Dermis blood vessel endothelial cell (primary cell): ENCODE measurements around the gene BCL2. TPM values are rescaled to one million over a fixed set of nuclear protein-coding genes. Genes with fewer than 3 reads are reported as not detected.

Source experiments
- DNase-seq: peaks from one replicate; pipeline ENCODE4 v3.0.0; 2010
- total RNA-seq: library from RNA; depleted of rRNA; stranded (reverse); fragments of >200 nt; gene quantifications from 2 replicates; pipeline ENCODE4 v1.2.3, GENCODE V29; 2014

The BCL2 gene
- total RNA-seq, 1 donor from 2014 or later, result 1.4 TPM

DNA sequence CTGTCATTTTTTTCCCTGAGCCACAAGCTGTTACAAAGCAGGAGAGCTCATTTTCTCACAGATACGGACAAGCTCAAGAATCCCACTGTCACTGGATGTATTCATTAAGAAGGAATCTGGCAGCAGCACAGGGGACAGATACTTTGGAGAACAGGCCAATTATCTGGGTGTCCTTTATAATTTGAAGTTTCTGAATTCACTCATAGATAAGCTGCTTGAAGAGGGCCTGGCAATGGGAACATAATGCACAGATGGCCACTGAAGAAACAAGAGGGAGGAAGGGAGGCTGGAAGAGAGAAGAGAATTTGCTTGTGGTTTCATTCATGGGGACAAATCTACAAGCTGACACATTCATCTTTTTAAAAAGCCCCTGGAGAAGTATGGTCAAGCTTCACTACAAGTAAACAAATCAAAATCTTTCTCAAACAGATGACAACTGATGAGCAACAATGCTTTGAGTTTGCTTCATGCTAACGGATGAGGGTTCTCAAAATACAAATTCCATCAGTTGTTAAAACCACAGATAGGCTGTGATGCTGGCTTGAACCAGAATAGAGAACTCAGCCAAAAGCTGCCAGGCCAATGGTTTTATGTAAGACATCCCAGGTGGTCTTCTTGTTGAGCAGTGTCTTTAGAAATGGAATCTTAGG is 11.9 kb downstream of the BCL2 start:
- no peak for DNase-seq

DNA sequence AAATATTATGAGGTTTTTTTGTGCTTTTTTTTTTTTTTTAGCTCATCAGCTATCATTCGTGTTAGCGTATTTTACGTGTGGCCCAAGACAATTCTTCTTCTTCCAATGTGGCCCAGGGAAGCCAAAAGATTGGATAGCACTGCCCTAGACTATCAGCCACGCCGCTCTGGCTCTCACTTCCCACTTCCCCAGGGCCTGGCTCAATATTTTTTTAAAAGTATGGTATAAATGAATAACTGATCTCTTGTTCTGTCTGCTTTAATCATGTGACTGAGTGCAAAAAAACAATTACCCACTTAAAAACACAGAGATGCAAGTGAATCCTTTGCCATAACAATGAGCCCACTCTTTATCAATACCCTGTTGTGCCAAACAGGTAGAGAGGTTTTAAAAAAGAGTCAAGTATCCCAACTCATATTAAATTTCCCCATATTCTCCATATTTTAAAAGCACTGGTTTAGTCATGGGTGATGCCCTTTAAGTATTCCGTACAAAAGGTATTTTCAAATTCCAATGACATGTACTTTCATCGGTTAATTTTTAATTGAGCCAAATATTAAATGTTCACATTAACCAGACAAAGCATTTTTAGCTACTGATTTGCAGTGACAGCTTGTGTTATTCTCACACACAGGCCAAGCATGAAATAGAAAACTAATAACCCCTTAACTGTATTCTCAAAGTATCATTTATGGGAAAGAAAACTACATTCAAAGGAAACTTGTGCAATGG is 12.6 kb downstream of the BCL2 start:
- DNase-seq, result no peak

DNA sequence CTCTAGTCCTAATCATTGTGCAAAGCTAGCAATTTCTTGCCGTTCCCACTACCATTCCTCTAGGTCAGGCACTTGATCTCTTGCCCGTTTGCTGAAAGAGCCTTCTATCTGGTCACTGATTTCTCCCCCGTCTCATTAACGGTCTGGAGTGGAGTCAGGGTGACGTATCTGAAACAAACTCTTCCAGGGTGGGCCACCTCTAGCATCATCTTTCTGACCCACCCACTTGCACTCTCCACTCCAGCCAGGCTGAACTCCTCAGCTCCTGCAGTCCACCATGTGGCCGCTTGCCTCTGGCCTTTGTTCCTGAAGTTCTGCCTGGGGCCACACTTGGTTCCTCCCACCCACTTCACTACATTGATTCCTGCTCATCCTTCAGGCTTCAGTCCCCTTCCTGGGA is 13.3 kb downstream of the BCL2 start:
- no peak for DNase-seq

DNA sequence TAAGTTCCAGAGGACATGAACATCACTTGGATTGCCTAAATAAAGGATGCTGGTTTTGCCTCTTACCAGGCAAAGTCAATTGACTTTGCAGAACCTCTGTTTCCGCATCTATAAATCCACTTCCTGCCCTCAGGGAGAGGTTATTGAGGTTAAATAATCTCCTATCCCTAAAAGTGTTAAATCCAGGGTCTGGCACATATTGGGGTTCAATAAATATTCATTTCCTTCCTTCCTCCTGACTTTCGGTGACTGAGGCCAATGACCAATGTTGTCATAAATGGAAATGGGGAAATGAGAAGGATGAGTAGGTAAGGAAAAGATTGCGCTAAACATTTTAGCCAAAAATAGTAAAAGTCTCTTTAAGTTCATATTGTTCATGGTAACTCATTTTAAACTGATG is 16.0 kb downstream of the BCL2 start:
- DNase-seq, result no peak

DNA sequence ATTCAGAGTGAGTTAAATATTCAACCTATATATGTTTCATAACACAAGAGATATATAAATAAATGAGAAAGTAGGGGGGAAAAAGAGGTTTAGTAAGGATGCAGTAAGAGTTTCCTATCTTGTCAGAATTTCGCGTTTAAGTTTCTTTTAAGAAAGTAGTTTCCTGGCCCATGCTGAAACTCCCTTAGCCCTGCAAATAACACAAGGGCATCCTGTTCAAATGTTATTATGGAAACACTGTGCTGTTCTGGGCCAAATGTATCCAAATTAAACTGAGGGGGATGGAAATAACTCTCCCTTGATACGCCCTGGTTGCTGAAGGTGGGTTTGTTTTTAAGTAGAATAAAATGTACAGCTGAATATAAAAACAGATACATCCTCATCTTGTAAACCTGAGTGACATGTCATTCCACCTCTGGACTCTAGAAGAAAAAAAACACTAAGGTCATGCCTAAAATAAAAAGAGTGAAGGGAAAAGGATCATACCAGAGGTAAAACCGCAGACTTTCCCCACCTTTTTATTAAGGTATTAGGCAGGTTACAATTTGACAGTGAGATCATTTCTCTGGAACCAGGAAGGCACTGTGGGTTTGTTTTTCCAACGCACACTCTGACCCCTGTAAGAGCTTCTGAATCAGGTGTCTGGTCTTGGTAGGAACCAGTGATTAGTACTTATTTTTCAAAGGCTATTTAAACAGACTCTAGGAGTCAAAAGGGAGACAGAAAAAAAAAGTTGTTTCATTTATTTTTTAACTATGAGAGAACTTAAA is 16.7 kb downstream of the BCL2 start:
- no peak for DNase-seq

DNA sequence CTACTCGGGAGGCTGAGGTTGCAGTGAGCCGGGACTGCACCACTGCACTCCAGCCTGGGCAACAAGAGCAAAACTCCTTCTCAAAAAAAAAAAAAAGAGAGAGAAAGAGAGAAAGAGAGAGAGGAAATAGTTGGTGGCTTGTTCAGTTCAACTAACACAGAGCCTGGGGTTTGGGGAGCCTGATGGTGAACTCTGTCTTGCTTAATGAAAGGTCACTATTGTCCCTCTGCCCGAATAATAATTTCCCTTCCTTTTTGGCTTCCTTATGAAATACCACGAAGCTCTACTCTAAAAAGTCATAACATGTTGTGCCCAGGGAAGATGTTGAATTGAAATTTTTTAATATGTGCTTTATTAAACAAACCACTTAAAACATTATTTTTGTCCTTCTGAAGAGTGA is 17.3 kb downstream of the BCL2 start:
- DNase-seq, result no peak

DNA sequence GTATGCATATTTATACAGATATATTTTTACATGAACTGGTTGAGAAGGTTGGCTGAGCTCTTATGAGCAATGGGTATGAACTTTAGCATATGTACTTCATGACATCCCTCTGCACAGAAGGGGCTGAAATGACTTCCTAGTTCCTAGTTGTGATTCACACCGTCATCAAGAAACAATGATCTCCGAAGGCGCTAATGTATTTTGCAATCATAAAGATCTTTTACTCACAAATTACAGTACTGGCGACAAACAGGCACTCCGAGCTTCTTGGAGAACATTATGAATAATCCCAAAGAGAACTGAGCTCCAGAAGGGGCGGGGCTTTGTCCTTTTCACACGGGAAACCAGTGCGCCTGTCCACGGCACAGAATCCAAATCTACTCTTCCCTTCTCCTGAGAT is 18.1 kb downstream of the BCL2 start:
- DNase-seq, result no peak

DNA sequence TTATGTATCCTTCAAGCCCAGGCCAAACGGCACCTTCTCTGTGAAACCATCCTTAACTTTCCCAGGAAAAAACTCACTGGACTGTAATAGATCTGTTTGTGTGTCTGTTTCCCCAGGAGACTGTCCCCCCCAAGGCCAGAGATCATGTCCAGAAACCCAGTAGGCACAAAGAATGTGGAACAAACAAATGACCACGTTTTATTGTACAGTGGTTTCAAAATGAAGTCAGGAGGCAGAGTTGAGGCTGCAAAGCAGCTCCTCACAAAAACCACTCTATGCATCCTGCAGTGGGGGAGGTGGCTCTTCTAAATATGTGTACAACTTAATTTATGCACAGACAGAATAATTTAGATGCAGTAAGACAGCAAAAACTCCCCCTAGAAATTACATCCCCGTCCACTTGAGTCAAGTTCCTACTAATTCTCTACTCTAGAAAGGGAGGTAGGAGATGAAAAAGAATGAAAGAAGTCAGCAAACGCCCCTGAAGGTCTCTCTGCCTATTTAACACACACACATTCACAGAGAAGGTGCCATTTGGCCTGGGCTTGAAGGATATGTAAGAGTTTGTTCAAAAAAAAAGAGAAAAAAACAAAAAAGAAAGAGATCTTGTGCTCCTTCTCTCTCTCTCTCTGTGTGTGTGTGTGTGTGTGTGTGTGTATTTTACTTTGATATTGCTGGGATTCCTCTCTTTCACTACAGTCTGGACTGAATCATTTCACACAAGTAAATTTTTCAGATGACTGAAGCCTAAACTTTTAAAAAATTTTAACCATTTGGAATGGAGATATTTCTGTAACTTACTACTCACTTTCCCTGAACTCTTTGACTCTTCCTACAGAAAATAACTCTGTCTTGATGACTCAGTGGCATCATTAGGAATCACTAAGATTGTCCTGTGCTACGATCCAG is 19.5 kb downstream of the BCL2 start:
- DNase-seq, result no peak

DNA sequence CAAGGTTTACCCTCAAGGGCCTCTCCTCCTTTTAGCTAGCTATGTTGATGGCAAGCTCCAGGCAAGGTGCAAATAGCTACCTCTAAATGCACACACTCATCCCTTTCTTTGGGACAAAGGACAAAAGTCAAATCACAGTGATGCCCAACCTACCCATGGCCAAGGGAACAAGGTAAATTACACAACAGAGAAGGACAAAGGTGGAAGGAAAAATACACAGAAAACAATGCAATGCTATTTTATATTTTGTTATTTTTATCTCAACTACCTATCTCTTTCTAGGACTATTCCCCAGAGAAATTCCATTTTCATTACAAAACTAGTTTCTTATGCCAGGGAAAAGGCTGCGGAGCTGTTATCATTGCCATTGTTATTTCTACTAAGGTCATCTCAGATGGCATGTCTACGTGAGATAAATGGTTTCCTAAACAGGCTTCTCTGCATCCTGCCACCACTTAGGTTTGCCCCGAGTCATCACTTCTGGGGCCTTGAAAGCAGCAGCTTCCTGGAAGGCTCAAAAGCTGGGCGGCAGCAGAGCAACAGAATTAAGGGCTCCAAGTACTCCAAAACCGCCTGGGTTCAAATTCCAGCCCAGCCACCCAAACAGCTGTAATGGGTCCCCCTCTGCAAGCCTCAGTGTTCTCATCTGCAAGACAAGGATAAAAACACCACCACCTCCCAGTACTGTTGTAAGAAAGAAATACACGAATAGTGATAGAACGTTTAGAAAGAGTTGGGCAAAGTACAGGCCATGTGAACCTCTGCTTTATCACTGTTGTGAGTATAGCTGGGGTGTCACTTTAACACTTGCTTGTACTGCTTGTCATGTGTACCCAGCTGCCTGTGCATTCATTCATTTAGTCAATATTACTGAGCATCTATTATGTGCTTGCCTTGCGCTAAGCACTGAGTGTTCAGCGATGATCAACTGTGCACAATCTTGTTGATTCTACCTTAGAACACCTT is 20.9 kb downstream of the BCL2 start:
- no peak for DNase-seq

DNA sequence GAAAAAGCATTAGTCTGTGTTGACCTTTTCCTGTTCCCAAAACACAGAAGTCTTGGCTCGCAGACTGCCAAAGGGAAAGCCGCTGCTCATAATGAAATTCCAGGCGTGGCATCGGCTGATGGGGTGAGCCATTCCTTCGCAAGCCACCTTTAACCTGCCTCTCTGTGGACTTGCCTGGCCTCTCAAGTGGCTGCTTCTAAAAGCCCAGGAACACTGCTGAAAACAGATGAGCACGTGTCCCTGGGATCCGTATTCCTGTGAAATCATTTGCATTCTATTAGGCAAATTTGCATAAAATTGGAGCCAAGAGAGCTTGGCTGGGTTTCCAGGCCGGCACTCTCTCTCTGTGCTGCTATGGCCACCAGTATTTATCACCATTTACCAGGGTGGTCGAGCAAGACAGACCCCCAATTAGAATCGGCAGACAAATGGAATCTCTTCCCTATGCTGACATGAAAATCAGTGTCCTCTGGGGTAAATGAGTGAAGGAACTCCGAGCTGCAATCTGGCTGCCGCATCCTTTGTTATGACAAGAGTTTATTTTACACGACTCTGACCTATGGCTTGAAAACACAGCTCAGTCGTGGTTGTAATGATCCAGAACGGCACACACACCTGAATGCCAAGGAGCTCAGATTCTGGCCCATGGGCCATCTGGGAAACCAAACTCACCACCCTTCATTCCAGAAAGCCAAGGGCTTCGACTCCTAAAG is 21.7 kb downstream of the BCL2 start:
- DNase-seq, result no peak

DNA sequence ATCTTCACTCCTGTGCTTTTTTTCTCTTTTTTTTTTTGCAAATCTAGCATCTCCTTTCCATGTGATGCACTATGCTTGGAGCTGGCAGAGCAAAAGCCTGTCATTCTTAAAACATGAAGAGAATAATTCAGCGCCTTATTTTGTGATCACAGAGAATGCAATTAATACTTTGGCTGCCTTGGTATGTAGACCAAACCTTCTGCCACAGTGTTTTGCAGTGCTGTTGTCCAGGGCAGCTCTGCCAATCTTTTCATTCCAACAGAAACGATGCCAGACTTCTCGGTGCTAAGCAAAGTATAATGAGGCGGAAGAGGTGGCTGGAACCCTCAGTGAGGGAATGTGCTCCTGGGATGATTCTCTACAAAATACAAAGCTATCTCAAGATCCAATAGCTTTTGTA is 25.6 kb downstream of the BCL2 start:
- DNase-seq, result no peak

DNA sequence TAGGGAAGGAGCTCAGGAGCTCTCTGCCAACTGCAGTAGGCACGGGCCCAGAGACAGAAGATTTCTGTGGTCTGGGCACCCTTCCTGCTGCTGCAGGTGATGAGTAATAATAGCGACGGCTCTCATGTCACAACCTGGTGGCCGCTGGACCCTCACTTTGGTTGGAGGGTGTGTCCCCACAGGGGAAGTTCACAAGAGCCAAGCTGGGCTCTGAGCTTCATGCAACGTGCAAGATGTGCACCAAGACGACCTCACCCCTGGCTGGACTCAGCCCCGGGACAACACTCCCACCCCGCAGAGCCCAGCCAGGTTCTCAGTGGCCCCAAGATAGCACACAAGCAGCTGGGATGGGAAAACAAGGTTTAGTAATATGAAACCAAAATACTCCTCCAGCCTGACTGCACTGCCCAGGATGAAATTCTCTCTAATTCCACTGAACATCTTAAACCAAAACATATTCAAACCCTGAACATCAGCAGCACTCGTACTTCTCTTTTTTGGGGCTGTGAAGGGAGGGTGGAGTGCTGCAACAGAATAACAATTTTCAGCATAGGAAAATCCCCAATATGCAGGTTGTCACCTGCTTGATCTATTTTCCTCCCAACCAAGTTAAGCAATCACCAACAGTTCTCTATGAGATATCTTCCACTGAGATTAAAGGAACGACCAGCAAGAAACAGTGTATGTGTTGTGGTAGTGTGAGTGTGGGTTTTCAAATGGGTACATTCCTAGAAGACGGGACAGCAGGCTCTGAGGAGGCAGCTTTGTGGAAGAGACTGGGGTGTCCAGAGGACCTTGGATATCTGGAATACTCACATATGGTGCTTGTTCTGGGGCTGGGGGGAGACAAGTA is 26.5 kb downstream of the BCL2 start:
- DNase-seq, result no peak

DNA sequence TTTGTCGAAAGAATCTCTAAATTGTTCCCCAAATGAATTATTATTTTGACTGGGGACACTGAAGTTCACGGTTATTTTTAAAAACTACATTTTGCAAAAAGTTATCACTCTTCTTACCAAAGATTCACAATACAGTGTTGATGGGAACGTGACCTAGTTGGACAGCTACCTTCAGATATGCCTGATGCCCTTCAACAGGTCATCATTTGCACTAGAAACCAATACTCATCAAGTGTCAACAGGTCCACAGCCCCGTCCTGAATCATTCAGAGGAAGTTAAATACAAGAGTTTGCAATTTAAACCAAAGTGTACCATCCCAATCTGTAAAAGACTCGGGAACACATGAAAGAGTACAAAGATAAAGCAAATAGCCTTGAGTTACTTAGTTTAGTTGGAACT is 28.3 kb downstream of the BCL2 start:
- DNase-seq, result no peak

DNA sequence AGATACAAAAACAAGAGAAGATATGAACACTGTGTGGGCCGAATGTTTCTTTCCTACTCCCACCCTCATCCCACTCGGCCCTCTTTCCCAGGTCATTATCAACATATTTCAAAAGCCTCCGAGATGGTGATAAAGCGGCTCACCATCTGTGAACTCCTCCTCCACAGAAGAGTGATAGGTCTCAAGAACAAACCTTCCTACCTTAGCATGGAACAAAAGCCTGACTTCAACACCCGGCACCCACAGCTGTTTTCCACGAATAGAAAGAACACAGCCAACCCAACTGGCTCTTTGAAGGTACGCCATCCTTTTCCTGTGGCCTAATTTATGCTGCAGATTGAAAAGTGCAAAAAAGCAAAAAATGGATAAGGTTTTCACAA is 28.8 kb downstream of the BCL2 start:
- DNase-seq, result no peak

DNA sequence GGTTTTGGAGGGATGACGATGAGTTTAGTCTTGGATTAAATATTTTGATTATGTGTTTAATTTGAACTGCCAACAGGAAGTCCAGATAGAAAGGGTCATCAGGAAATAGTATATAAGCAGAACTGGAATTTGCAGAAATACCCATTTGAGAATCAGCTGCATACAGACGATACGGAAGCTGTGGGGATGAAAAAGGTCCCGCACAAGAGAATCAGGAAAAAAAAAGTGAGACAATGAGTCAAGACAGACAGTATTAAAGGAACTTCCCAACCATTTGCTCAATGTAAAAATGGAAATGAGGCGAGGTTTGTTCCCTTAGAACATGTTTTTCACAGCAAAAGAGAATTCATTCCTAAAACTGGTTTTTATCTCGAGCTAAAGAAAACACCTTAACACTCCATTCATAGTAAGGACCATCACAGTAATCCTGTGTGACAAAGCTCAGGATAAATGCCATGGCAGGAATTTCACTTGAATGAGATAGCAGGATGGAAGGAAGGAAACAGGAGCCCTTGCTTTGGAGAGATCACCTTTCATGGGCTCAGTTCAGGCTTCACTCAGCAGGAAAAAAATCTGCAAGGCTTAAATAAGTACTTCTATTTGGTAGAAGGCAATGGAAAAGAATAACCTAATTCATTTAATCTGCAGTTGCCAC is 29.3 kb downstream of the BCL2 start:
- no peak for DNase-seq

DNA sequence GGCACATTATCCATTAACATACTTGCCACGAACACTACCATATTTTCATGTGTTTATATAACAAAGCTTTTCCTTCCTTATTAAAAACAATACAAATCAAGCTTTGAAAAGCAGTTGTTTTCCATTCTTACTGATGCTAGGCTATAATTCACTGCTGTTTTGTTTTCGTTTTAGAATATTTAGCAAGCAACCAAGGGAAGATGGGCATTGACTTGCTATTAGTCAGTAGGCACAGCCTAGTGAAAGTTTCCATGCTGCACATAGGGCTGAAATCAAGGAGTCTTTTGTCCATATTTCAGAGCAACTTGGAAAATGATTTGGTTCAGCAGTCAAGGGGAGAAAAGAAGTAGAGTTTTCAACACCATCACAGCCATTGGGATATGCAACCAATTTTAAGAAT is 31.3 kb downstream of the BCL2 start:
- no peak for DNase-seq

DNA sequence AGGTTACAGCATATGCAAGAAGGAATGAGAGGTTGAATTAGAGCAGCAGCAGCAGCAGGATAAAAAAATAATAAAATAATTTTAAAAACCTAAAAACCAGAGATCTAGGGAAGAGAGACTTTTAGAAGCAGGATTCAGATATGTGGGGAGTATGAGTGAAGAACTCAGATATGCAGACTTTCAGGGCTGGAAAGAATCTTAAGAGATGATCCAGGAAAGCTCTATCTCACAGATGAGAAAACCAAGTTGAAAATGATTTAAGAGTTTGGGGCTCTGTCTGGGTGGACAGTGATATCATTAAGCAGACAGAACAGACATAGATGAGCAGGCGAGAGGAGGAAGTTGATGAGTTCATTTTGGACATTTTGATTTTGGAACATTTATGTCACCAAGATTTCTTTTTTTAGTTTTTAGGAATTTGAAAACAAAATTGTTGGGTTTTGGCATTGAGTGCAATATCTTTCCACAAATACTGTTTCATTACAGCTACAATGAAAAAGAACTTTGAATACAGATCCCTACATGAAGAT is 31.8 kb downstream of the BCL2 start:
- DNase-seq, result no peak

DNA sequence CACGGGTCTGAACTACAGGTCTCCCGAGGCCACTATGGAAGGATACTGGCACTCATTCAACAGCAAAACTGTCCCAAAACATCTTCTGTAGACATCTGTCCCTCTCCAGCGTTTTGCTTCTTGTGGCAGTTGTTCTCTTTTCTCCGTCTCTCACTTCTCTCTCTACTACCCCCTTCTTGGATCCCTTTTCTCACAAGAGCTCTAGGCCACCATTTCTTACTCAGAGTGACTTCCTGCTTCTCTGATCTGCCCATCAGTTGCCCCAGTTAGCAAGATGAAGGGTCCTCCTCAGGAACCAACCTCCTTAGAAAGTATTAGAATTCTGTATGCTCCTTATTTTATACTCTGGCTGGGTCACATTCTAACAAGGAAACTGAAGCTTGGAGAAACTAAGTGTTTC is 32.6 kb downstream of the BCL2 start:
- DNase-seq, result no peak
